Measurements from ENCODE around the gene FRAS1.
A peak's percentile ranks its signal among the peaks of the same experiment; 100 is the strongest.
"Not testable (repeated sequence)": the region's sequence is repeated elsewhere in the genome, so short reads cannot be mapped to it uniquely, and the experiment has no call there.

Gene FRAS1, protein sequence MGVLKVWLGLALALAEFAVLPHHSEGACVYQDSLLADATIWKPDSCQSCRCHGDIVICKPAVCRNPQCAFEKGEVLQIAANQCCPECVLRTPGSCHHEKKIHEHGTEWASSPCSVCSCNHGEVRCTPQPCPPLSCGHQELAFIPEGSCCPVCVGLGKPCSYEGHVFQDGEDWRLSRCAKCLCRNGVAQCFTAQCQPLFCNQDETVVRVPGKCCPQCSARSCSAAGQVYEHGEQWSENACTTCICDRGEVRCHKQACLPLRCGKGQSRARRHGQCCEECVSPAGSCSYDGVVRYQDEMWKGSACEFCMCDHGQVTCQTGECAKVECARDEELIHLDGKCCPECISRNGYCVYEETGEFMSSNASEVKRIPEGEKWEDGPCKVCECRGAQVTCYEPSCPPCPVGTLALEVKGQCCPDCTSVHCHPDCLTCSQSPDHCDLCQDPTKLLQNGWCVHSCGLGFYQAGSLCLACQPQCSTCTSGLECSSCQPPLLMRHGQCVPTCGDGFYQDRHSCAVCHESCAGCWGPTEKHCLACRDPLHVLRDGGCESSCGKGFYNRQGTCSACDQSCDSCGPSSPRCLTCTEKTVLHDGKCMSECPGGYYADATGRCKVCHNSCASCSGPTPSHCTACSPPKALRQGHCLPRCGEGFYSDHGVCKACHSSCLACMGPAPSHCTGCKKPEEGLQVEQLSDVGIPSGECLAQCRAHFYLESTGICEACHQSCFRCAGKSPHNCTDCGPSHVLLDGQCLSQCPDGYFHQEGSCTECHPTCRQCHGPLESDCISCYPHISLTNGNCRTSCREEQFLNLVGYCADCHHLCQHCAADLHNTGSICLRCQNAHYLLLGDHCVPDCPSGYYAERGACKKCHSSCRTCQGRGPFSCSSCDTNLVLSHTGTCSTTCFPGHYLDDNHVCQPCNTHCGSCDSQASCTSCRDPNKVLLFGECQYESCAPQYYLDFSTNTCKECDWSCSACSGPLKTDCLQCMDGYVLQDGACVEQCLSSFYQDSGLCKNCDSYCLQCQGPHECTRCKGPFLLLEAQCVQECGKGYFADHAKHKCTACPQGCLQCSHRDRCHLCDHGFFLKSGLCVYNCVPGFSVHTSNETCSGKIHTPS (N-terminal part only)

DNA sequence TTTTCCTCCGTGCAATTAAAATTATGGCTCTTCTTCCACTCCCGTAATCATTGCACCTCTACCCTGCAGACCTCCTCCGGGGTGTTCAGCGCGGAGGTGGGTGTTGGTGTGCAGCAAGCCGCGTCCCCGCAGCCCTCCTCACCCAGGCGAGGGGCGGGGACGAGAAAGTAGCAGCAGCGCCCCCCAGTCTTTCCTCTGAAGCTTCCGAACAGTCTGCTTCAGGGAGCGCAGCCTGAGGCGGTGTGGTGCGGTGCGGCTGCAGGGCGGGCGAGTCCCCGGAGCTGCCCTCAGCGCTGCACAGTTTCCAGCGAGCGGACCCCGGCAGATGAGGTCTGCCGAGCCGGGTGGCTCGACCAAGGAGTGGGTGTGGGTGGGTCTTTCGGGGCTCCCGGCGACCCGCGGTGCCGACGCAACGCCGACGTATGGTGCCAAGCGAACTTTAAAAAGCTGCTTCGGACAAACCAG is at the start of gene FRAS1:
Gene FRAS1 (plus strand): TSS at position 189 of the 465 bp plus-strand sequence. CDS start 687 bp downstream, outside the sequence.
- Mint-ChIP-seq H3K4me1 (peaks cover 22% of the 10 kb centered on the region), H3K27me3 (peaks cover 17% of the 10 kb centered on the region), H3K9me3 (no peaks in the 10 kb centered on the region), H3K27ac (peak within 1 kb of the TSS; percentile 80), H3K36me3 (no peaks in the 10 kb centered on the region), H3K4me3 (peak within 1 kb of the TSS; percentile 96)
- ATAC-seq (ENCODE audit: low read depth): peak; percentile 43
- peak; percentile 6 to 24 for DNase-seq (ENCODE audit: low spot score in 2 of 2)

DNA sequence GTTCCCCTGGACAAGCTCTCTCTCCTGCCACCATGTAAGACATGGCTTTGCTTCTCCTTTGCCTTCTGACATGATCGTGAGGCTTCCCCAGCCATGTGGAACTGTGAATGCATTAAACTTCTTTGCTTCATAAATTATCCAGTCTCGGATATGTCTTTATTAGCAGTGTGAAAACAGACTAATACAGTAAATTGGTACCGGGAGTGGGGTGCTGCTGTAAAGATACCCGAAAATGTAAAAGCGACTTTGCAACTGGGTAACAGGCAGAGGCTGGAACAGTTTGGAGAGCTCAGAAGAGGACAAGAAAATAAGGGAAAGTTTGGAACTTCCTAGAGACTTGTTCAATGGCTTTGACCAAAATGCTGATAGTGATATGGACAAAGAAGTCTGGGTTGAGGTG is 46.1 kb upstream of the FRAS1 start:
- not testable (repeated sequence) for H3K4me3 Mint-ChIP-seq; ATAC-seq (ENCODE audit: low read depth); H3K4me1 Mint-ChIP-seq; H3K27me3 Mint-ChIP-seq; H3K27ac Mint-ChIP-seq; DNase-seq (ENCODE audit: low spot score in 2 of 2); H3K36me3 Mint-ChIP-seq
- peaks cover 12% of the 10 kb centered on the region for H3K9me3 Mint-ChIP-seq

DNA sequence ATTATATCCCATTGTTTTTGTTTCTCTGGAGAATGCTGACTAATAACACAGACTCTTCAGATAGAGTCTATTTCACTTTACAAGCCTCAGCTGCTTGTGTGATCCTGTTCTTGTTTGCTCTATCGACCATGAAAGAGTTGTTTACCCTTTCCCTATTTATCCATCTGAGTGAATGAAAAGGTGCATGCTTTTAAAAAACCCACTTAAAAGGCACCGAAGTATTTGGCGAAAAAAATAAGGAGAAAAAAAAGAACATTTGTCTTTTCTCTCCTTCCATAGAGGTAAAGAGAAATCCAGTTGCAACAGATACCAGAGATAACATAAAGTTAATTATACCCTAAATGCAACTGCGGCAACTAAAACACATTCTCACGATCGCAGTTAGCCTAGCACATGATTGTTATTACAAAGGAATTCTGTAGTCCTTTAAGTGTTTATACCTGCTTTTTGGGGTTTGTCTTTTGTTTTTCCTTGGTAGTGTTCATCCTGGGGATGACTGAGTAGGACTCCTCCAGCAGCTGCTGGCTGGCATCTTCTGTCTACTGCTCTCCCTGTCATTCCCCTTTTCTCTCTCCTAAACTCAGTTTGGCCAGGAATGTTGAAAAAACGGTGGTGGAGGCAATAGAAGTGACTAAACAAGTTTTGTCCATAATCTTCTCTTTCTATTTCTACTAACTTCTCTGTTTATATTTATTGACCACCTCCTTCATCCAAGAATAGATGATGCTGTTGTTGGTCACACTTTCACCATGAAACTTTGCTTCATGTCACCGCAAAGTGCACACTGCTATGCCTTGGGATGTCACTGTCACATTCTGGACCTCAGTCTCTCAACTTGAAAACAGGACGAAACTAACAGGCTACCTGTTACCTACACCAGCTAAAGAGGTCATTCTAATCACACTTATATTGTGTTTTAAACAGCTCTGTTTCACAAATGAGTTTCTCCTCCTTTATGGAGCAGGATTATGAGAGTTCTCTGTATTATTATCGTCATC is 41.9 kb upstream of the FRAS1 start:
- DNase-seq (ENCODE audit: low spot score in 2 of 2): no peak
- Mint-ChIP-seq H3K4me3 (no peak overlapping the region), H3K9me3 (peaks cover 9% of the 10 kb centered on the region), H3K27me3 (peaks cover 8% of the 10 kb centered on the region), H3K27ac (no peak overlapping the region), H3K36me3 (peaks cover 3% of the 10 kb centered on the region), H3K4me1 (no peaks in the 10 kb centered on the region)
- no peak for ATAC-seq (ENCODE audit: low read depth)

DNA sequence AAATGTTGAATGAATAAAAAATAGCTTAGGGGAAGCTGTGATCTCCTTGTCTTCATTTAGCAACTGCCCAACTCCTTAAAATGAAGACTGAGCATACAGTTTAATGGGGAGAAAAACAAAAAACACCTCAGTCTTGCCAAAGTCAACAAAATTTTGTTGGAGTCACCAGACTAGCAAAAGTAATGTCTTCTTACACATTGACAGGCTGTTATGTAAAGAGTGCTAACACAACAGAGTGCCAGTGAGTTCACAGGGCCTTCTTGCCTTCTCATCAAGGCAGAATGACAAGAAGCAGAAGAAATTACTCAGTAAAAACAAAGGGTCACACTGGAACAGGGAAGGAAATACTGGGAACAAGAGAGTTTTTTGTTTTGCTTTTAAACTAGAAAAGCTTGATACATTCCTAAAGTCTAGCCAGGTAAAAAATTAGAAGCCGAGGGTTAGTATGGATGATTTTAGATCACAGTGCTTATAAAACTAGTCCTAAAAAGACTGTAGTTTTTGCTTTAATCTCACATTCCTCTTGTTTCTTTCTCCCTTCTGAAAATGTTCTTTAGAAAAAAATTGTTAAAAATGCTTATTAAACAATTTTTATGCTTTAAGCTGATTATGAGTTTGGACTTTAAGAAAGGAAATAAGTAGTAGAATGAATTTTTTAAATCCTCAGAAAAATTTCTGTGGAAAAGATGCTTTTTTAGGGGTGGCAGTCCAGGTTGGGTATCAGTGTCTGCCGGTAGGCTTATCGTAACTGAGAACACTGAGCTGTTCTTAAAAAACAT is 38.7 kb upstream of the FRAS1 start:
- Mint-ChIP-seq H3K4me3 (no peak overlapping the region), H3K4me1 (no peaks in the 10 kb centered on the region), H3K27ac (no peak overlapping the region), H3K36me3 (no peaks in the 10 kb centered on the region), H3K9me3 (no peaks in the 10 kb centered on the region), H3K27me3 (peaks cover 8% of the 10 kb centered on the region)
- ATAC-seq (ENCODE audit: low read depth) (no peak), DNase-seq (ENCODE audit: low spot score in 2 of 2) (no peak)

DNA sequence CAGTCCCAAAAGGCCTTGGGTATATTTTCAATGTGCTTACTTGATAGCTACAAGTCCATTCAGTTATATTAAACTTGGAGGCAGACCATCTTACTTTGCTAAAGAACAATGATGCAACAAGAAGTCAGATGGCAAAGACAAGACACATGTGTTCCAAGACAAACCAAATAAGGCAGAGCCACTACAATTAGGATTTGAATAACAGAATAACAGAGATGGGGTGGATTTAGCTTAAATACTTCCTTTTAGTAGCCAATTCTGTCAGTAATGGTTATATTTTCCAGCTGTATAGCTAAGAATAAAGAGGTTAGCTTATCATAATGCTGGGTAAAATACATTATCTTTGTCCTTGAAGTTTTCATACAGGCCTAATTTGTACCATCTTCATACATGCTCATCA is 37.7 kb upstream of the FRAS1 start:
- H3K27me3 Mint-ChIP-seq: peaks cover 8% of the 10 kb centered on the region
- H3K27ac Mint-ChIP-seq: no peak overlapping the region
- DNase-seq (ENCODE audit: low spot score in 2 of 2) (no peak), ATAC-seq (ENCODE audit: low read depth) (no peak)
- no peaks in the 10 kb centered on the region for H3K4me1 Mint-ChIP-seq
- no peak overlapping the region for H3K4me3 Mint-ChIP-seq
- no peaks in the 10 kb centered on the region for H3K9me3 Mint-ChIP-seq
- H3K36me3 Mint-ChIP-seq: no peaks in the 10 kb centered on the region

DNA sequence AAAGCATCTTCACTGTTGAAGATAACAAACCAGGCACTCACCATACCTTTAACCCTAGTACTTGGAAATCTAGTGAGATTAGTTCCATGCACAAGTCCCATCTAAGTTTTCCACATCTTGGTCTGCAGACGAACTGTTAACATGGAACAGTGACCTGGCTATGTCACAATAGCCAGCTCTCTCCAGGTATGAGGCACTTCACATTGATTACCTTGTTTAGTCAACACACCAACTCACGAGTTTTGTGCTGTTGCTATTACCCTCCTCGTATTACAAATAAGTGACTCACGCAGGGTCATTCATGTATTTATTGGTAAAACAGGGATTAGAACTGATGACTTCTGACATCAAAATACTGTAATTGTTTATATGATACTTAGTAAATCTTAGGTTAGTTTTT is 36.4 kb upstream of the FRAS1 start:
- DNase-seq (ENCODE audit: low spot score in 2 of 2) (no peak), ATAC-seq (ENCODE audit: low read depth) (no peak)
- H3K27ac Mint-ChIP-seq: no peak overlapping the region
- H3K4me1 Mint-ChIP-seq: no peaks in the 10 kb centered on the region
- no peak overlapping the region for H3K4me3 Mint-ChIP-seq
- H3K27me3 Mint-ChIP-seq: peaks cover 5% of the 10 kb centered on the region
- H3K9me3 Mint-ChIP-seq: no peaks in the 10 kb centered on the region
- no peaks in the 10 kb centered on the region for H3K36me3 Mint-ChIP-seq

DNA sequence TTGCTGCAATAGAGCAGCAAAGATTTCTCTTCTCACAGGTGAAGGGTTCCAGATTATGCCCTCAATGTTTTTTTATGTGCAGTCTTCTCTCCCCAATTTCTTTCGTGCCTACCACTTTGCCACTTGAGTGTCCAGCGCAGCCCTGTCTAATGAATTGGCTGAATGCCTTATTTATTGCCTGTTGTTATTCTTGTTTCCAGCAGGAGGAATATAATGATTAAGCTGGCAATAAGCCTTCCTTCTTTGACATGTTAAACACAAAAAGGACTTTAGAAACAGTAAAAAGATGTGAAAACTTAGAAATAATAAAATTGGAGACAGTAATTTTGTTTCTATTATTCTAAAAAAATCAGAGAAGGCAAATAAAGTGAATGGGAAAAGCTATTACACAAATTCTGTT is 34.6 kb upstream of the FRAS1 start:
- Mint-ChIP-seq H3K27ac (no peak overlapping the region), H3K27me3 (peaks cover 3% of the 10 kb centered on the region), H3K4me1 (no peaks in the 10 kb centered on the region), H3K36me3 (no peaks in the 10 kb centered on the region), H3K9me3 (no peaks in the 10 kb centered on the region), H3K4me3 (no peak overlapping the region)
- DNase-seq (ENCODE audit: low spot score in 2 of 2) (no peak), ATAC-seq (ENCODE audit: low read depth) (no peak)

DNA sequence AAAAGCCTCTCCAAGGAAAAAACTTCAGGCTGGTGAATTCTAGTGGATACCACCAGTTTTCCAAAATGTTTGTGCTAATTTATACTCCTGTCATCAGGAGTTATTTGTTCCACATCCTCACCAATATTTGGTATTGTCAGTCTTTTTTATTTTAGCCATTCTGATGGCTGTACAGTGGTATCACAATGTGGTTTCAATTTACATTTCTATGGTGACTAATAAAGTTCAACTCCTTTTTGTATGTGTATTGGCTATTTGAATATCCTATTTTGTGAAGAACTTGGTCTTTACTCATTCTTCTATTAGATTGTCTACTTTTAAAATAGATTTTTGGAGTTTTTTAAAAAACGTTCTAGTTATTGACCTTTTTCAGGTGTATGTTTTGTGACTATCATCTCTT is 33.0 kb upstream of the FRAS1 start:
- Mint-ChIP-seq H3K4me1 (no peaks in the 10 kb centered on the region), H3K36me3 (no peaks in the 10 kb centered on the region), H3K4me3 (no peak overlapping the region), H3K27ac (no peak overlapping the region), H3K27me3 (peaks cover 2% of the 10 kb centered on the region), H3K9me3 (no peaks in the 10 kb centered on the region)
- no peak for ATAC-seq (ENCODE audit: low read depth)
- DNase-seq (ENCODE audit: low spot score in 2 of 2): no peak

DNA sequence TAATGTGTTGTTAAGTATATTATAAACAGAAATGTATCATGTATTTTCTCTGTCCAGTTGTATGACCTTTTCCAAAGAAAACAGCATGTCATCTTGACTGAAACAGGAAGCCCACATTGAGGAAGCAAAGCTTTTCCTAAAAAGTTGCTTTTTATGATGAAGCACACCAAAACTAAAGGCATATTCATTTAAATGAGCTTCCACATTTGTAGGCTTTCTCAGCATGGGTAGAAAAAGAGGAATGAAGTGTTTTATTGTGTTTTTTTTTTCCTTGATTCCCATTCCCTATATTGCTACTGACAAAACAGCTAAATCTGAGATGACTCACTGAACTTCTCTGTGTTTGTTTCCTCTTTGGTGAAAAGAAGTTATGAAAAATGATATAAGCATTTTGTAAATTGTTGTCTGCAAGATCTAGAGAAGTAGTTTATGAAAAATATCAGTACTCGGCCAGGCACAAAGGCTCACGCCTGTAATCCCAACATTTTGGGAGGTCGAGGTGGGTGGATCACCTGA is 32.5 kb upstream of the FRAS1 start:
- no peak overlapping the region for H3K27ac Mint-ChIP-seq
- H3K36me3 Mint-ChIP-seq: no peaks in the 10 kb centered on the region
- peaks cover 2% of the 10 kb centered on the region for H3K27me3 Mint-ChIP-seq
- H3K9me3 Mint-ChIP-seq: no peaks in the 10 kb centered on the region
- no peak for DNase-seq (ENCODE audit: low spot score in 2 of 2)
- no peaks in the 10 kb centered on the region for H3K4me1 Mint-ChIP-seq
- no peak overlapping the region for H3K4me3 Mint-ChIP-seq
- no peak for ATAC-seq (ENCODE audit: low read depth)

DNA sequence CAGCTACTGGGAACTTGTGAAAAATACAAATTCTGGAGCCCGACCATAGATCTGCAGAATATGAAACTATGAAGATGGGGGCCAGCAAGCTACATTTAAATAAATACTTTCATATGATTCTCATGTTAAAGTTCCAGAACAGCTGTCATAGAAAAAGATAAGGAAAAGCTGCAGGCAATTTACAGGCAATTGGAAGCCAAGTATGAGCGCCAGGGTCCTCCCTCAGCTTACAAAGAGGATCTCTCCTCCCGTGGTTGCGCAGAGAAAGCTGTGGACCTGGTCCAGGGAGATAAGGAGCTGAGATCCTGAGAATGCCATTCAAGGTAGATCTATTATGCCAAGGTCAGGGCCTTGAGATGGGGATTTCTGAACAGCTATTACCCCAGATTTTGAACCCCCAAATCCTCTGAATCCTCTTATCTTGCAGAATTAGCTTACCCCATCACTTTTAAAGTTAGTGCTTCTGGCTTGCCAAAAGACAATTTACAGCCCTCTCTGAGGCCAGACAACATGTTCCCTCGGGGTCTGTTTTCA is 25.6 kb upstream of the FRAS1 start:
- H3K27ac Mint-ChIP-seq: no peak overlapping the region
- H3K36me3 Mint-ChIP-seq: no peaks in the 10 kb centered on the region
- H3K4me3 Mint-ChIP-seq: no peak overlapping the region
- no peaks in the 10 kb centered on the region for H3K9me3 Mint-ChIP-seq
- no peak for ATAC-seq (ENCODE audit: low read depth)
- H3K27me3 Mint-ChIP-seq: peaks cover 8% of the 10 kb centered on the region
- no peak for DNase-seq (ENCODE audit: low spot score in 2 of 2)
- no peaks in the 10 kb centered on the region for H3K4me1 Mint-ChIP-seq

DNA sequence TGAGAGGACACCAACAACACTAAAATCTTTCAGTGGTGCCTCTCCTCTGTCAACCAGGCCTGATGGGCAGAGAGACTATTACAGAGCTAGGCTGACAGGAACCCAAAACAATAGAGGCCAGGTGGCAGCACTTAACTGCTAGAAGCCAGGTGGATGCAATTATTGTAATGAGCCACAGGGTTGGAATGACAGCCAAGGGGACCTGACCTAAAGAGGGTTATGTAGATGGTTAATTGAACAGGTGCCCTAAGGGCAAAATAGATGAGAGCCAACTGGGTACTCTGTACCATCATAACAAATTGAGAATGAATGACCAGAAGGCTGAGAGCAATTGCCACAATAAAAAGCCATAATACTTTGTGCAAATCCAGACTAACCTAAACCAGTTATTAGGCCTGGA is 24.7 kb upstream of the FRAS1 start:
- Mint-ChIP-seq H3K27me3 (peaks cover 8% of the 10 kb centered on the region), H3K9me3 (no peaks in the 10 kb centered on the region), H3K27ac (no peak overlapping the region), H3K4me1 (no peaks in the 10 kb centered on the region), H3K36me3 (no peaks in the 10 kb centered on the region), H3K4me3 (no peak overlapping the region)
- DNase-seq (ENCODE audit: low spot score in 2 of 2): no peak
- no peak for ATAC-seq (ENCODE audit: low read depth)

DNA sequence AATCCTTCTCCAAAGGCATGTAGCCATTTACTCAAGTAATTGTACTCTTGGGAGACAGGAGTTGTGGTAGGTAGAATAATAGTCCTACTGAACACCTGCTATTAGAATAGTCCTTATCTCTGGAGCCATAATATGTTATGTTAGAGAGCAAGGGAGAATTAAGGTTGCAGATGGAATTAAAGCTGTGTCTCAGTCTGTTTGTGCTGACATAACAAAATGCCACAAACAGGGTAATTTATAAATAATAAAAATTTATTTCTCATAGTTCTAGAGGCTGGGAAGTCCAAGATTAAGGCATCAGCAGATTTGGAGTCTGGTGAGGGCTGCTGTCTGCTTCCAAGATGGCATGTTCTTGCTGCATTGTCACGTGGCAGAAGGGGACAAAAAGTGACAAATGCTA is 24.2 kb upstream of the FRAS1 start:
- Mint-ChIP-seq H3K27me3 (peaks cover 8% of the 10 kb centered on the region), H3K4me3 (no peak overlapping the region), H3K27ac (no peak overlapping the region), H3K36me3 (no peaks in the 10 kb centered on the region), H3K9me3 (no peaks in the 10 kb centered on the region), H3K4me1 (no peaks in the 10 kb centered on the region)
- ATAC-seq (ENCODE audit: low read depth): no peak
- DNase-seq (ENCODE audit: low spot score in 2 of 2): no peak

All from memory B cell (primary cell).